Effector CD8-positive, alpha-beta T cell (primary cell): Measurements from ENCODE around the gene RALA.
"Not testable (repeated sequence)": the region's sequence is repeated elsewhere in the genome, so short reads cannot be mapped to it uniquely, and the experiment has no call there.

Experiments used
- DNase-seq: peaks from one replicate; lab custom pipeline; 2025; lab: John Stamatoyannopoulos, UW

The RALA gene

GRCh38 chr7:39683216-39683845 lies 60.0 kb downstream of the RALA start:
- DNase-seq: no peak

- no peak for DNase-seq
Measured at GRCh38 chr7:39686261-39686924, 63.0 kb downstream of the RALA start.

GRCh38 chr7:39688611-39689480 lies 65.5 kb downstream of the RALA start:
- no peak for DNase-seq

- DNase-seq: no peak
Measured at GRCh38 chr7:39691821-39692220, 68.4 kb downstream of the RALA start.

- DNase-seq: not testable (repeated sequence)
Measured at GRCh38 chr7:39693086-39693485, 69.7 kb downstream of the RALA start.

GRCh38 chr7:39693812-39694211 lies 70.4 kb downstream of the RALA start:
- DNase-seq: no peak

- DNase-seq: no peak
Measured at GRCh38 chr7:39695852-39696586, 72.6 kb downstream of the RALA start.

GRCh38 chr7:39696631-39697030 lies 73.3 kb downstream of the RALA start:
- no peak for DNase-seq

GRCh38 chr7:39697483-39697882 lies 74.1 kb downstream of the RALA start:
- no peak for DNase-seq

- no peak for DNase-seq
Measured at GRCh38 chr7:39700165-39700564, 76.8 kb downstream of the RALA start.

GRCh38 chr7:39700932-39701331 lies 77.6 kb downstream of the RALA start:
- DNase-seq: no peak

- DNase-seq: no peak
Measured at GRCh38 chr7:39702133-39702532, 78.8 kb downstream of the RALA start.

- no peak for DNase-seq
Measured at GRCh38 chr7:39703144-39703543, 79.8 kb downstream of the RALA start.

GRCh38 chr7:39709029-39709428 lies 85.7 kb downstream of the RALA start:
- no peak for DNase-seq

GRCh38 chr7:39709768-39710311 lies 86.5 kb downstream of the RALA start:
- DNase-seq: no peak

GRCh38 chr7:39712751-39713150 lies 89.4 kb downstream of the RALA start:
- no peak for DNase-seq

GRCh38 chr7:39714447-39715091 lies 91.2 kb downstream of the RALA start:
- DNase-seq: no peak

- no peak for DNase-seq
Measured at GRCh38 chr7:39720586-39720985, 97.2 kb downstream of the RALA start.

- no peak for DNase-seq
Measured at GRCh38 chr7:39721345-39721744, 98.0 kb downstream of the RALA start.

GRCh38 chr7:39721919-39722597 lies 98.7 kb downstream of the RALA start:
- DNase-seq: no peak
